Suprapubic skin (tissue), 4 donors: ENCODE data around the gene CHST6. TPM values are rescaled to one million over a fixed set of nuclear protein-coding genes. Genes with fewer than 3 reads are reported as not detected.
"Not testable (repeated sequence)": the region's sequence is repeated elsewhere in the genome, so short reads cannot be mapped to it uniquely, and the experiment has no call there.

Source experiments
- DNase-seq, 2 donors: peaks; one replicate each; pipeline ENCODE4 v3.0.0-alpha.2; 2019; ENCODE audit warnings: low spot score in 2 of 2
- H3K27ac ChIP-seq: fragments of 200-600 bp; sonication (generic); one replicate; pipeline ENCODE4 v1.5.1; 2019
- H3K27me3 ChIP-seq: fragments of 200-600 bp; sonication (generic); one replicate; pipeline ENCODE4 v1.5.1; 2019
- H3K36me3 ChIP-seq: fragments of 200-600 bp; sonication (generic); one replicate; pipeline ENCODE4 v1.5.1; 2019
- H3K4me1 ChIP-seq: fragments of 200-600 bp; sonication (generic); one replicate; pipeline ENCODE4 v1.5.1; 2019
- H3K4me3 ChIP-seq: fragments of 200-600 bp; sonication (generic); one replicate; pipeline ENCODE4 v1.5.1; 2019; ENCODE audit warnings: mild to moderate bottlenecking
- H3K9me3 ChIP-seq: fragments of 200-600 bp; sonication (generic); one replicate; pipeline ENCODE4 v1.5.1; 2019
- EP300 ChIP-seq: sonication (generic); formaldehyde crosslinking; IDR thresholded peaks from one replicate; pipeline ENCODE4 v1.6.1; 2017; ENCODE audit warnings: antibody characterized with exemption
- POLR2A ChIP-seq, 2 donors: fragments of 450-650 bp; IDR thresholded peaks; one replicate each; pipeline ENCODE4 v1.6.1; 2017; ENCODE audit warnings: antibody characterized with exemption in 2 of 2, mild to moderate bottlenecking in 2 of 2, moderate library complexity in 2 of 2
- POLR2AphosphoS5 ChIP-seq, 3 donors: sonication (generic); formaldehyde crosslinking; IDR thresholded peaks; one replicate each; pipeline ENCODE4 v1.6.1; 2017; ENCODE audit warnings: antibody characterized with exemption in 3 of 3
- WGBS: methylation state at CpG from one replicate; pipeline ENCODE4 v1.1.5; 2018; 5-methylcytosine and 5-hydroxymethylcytosine counted together
- total RNA-seq, 4 donors: library from RNA; depleted of rRNA; stranded (reverse); fragments of >200 nt; gene quantifications; one replicate each; pipeline ENCODE4 v1.1.0, GENCODE V29; 2016
- TF ChIP-seq, protein P1 (sequence below), 2 donors: fragments of 200-600 bp in 1 of 2; fragments of 450-650 bp in 1 of 2; sonication (generic) in 1 of 2; IDR thresholded peaks; one replicate each; pipeline ENCODE4 v1.5.1; 2016 to 2019; ENCODE audit warnings: antibody characterized with exemption in 2 of 2, mild to moderate bottlenecking in 1 of 2, moderate library complexity in 1 of 2

Gene CHST6
- total RNA-seq, 4 donors from 2014 or later: 0.17 to 0.73 (median 0.30) TPM; not detected in 1

- H3K27me3 ChIP-seq: no peaks in the 10 kb centered on the region
- H3K4me3 ChIP-seq: no peak overlapping the region
- TF ChIP-seq EP300 (no peak), POLR2AphosphoS5 (IDR thresholded peaks at IDR 0.05) (no peak), POLR2A (IDR thresholded peaks at IDR 0.05) (no peak)
- TF ChIP-seq, protein P1, sequence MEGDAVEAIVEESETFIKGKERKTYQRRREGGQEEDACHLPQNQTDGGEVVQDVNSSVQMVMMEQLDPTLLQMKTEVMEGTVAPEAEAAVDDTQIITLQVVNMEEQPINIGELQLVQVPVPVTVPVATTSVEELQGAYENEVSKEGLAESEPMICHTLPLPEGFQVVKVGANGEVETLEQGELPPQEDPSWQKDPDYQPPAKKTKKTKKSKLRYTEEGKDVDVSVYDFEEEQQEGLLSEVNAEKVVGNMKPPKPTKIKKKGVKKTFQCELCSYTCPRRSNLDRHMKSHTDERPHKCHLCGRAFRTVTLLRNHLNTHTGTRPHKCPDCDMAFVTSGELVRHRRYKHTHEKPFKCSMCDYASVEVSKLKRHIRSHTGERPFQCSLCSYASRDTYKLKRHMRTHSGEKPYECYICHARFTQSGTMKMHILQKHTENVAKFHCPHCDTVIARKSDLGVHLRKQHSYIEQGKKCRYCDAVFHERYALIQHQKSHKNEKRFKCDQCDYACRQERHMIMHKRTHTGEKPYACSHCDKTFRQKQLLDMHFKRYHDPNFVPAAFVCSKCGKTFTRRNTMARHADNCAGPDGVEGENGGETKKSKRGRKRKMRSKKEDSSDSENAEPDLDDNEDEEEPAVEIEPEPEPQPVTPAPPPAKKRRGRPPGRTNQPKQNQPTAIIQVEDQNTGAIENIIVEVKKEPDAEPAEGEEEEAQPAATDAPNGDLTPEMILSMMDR (IDR thresholded peaks at IDR 0.05): no peak
- peaks cover 12% of the 10 kb centered on the region for H3K4me1 ChIP-seq
- no peaks in the 10 kb centered on the region for H3K36me3 ChIP-seq
- H3K9me3 ChIP-seq: no peaks in the 10 kb centered on the region
- H3K27ac ChIP-seq: no peak overlapping the region
- DNase-seq: no peak
- WGBS: 92% methylated on average over 11 of the region's 11 CpGs
Measured at GRCh38 chr16:75514296-75514695, 19.1 kb upstream of the CHST6 start.

- DNase-seq: peak in 1 of 2 donors; percentile 78
- Histone ChIP-seq H3K27ac (no peak overlapping the region), H3K4me3 (no peak overlapping the region), H3K27me3 (no peaks in the 10 kb centered on the region), H3K4me1 (peaks cover 3% of the 10 kb centered on the region), H3K9me3 (no peaks in the 10 kb centered on the region), H3K36me3 (no peaks in the 10 kb centered on the region)
- TF ChIP-seq POLR2A (IDR thresholded peaks at IDR 0.05) (no peak), POLR2AphosphoS5 (IDR thresholded peaks at IDR 0.05) (peak in 1 of 3 donors; percentile 28), EP300 (no peak)
- TF ChIP-seq, protein P1 (IDR thresholded peaks at IDR 0.05): no peak
- 19% methylated on average over 7 of the region's 7 CpGs for WGBS
Measured at GRCh38 chr16:75506574-75506973, 11.3 kb upstream of the CHST6 start.

DNA sequence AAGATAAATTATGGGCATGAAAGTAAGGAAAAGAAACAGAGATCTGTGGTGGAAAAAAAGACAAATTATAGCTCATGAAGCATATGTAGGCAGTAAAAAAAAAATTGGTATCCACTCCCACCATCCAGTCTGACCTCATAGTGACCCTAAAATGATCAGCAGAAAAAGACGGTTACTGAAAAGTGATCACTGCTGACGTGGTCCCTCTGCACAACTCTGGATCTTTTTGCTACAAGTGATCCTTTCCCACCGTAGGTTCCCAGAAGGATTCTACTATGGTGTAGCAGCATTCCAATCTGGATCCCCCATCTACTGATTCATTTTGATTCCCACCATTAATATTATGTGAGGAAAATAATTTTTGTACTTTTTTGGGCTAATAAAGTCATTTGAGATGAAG lies 10.9 kb upstream of the CHST6 start:
- Histone ChIP-seq H3K27me3 (no peaks in the 10 kb centered on the region), H3K4me3 (no peak overlapping the region), H3K36me3 (no peaks in the 10 kb centered on the region), H3K9me3 (no peaks in the 10 kb centered on the region), H3K27ac (no peak overlapping the region), H3K4me1 (peaks cover 3% of the 10 kb centered on the region)
- no peak for TF ChIP-seq POLR2AphosphoS5 (IDR thresholded peaks at IDR 0.05)
- TF ChIP-seq, protein P1 (IDR thresholded peaks at IDR 0.05): no peak
- TF ChIP-seq POLR2A (IDR thresholded peaks at IDR 0.05): no peak
- TF ChIP-seq EP300: no peak
- WGBS: 64% methylated on average over 3 of the region's 3 CpGs
- DNase-seq: no peak

DNA sequence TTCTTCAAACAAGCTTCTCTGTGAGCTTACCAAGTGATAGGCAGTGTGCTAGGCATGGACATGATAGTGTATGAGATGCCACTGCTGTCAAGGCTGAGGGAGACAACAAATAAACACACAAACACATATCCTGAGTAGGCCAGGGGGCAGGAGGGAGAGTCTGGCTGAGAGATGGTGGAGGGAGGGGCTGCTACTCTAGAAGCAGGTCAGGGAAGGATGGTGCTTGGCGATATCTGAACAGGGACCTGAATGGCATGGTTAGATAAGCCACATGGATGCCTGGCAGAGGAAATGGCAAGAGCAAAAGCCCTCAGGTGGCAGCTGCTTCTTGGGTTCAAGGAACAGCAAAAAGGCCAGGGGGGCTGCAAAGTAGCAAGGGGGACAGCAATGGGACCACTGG lies 8.6 kb upstream of the CHST6 start:
- Histone ChIP-seq H3K27me3 (no peaks in the 10 kb centered on the region), H3K4me3 (no peak overlapping the region), H3K9me3 (no peaks in the 10 kb centered on the region), H3K36me3 (no peaks in the 10 kb centered on the region), H3K27ac (no peak overlapping the region), H3K4me1 (peaks cover 3% of the 10 kb centered on the region)
- 95% methylated on average over 1 of the region's 1 CpG for WGBS
- no peak for TF ChIP-seq EP300
- TF ChIP-seq, protein P1 (IDR thresholded peaks at IDR 0.05): no peak
- TF ChIP-seq POLR2AphosphoS5 (IDR thresholded peaks at IDR 0.05): no peak
- no peak for TF ChIP-seq POLR2A (IDR thresholded peaks at IDR 0.05)
- DNase-seq: no peak

DNA sequence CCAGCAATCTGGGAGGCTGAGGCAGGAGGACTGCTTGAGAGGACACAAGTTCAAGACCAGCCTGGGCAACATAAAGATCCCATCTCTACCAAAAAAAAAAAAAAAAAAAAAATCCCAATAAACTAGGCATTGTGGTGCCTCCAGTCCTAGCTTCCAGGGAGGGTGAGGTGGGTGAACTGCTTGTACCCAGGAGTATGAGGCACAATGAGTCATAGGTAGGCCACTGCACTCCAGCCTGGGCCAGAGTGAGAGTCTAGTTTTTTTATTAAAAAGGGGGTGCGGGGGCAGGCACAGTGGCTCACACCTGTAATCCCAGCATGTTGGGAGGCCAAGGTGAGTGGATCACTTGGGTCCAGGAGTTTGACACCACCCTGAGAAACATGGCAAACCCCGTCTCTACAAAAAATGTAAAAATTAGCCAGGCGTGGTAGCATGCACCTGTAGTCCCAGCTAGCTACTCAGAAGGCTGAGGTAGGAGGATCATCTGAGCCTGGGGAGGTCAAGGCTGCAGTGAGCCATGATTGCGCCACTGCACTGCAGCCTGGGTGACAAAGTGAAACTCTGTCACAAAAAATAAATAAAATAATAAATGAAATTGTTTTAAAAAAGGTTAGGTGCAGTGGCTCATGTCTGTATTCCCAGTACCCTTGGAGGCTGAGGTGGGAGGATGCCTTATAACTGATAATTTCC lies 7.8 kb upstream of the CHST6 start:
- TF ChIP-seq, protein P1 (IDR thresholded peaks at IDR 0.05): no peak
- no peak for TF ChIP-seq EP300
- TF ChIP-seq POLR2AphosphoS5 (IDR thresholded peaks at IDR 0.05): no peak
- TF ChIP-seq POLR2A (IDR thresholded peaks at IDR 0.05): no peak
- H3K36me3 ChIP-seq: no peaks in the 10 kb centered on the region
- H3K4me1 ChIP-seq: peaks cover 3% of the 10 kb centered on the region
- no peaks in the 10 kb centered on the region for H3K9me3 ChIP-seq
- no peaks in the 10 kb centered on the region for H3K27me3 ChIP-seq
- H3K27ac ChIP-seq: no peak overlapping the region
- no peak for DNase-seq
- H3K4me3 ChIP-seq: no peak overlapping the region
- 93% methylated on average over 4 of the region's 4 CpGs for WGBS

- H3K27ac ChIP-seq, H3K27me3 ChIP-seq, H3K9me3 ChIP-seq, DNase-seq, H3K36me3 ChIP-seq, H3K4me3 ChIP-seq, H3K4me1 ChIP-seq: not testable (repeated sequence)
- 36% methylated on average over 6 of the region's 6 CpGs for WGBS
Measured at GRCh38 chr16:75501820-75502219, 6.6 kb upstream of the CHST6 start.
